Measurements from ENCODE around the gene VPS36. TPM values are rescaled to one million over a fixed set of nuclear protein-coding genes. Genes with fewer than 3 reads are reported as not detected.
A peak's percentile ranks its signal among the peaks of the same experiment; 100 is the strongest.

The VPS36 gene
- total and polyA plus RNA-seq, 2 of the 13 experiments (the other 11 are each of a cell fraction or from before 2014, with no cell fraction given), result 17.2 to 22.4 TPM

DNA sequence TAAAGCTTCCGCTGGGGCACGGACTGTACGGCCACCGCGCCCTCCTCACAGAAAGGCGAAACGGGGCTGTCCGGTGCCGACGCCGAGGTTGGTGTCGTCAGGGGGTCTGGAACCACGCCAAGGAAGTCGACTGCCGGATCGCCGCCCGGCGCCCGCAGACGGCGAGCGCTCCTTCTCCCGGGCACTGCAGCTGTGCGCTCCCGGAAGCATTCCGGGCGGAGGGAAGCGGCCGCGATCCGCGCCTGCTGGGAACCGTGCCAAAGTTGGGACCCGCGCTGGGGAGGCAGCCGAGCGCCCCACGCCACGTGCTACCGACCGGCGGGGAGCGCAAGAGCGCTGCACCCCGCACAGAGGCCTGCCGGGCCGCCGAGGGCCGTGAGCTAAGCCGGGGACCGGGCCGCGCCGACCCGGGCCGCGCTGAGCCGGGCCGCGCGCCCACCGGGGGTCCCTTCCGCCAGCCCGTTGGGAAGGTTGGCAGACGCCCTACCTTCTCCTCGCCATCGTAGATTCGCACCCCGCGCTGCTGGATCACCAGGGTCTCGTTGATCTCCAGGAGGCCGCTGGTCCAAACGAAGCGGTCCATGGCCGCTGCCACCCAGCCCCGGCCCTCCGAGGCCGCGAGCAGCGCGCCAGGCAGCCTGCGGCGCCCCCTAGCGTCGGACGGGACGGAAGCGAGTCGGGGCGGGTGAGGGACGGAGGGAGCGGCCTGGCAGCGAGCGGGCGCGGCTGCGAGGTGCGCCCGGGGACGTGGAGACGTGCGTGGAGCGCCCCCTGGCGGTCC lies at the start of gene VPS36 (continued):
- TF ChIP-seq IRF1 (CRISPR knock-in tag; IDR thresholded peaks at IDR 0.05; ENCODE audit: low read depth) (no peak), KMT2A (CRISPR knock-in tag; IDR thresholded peaks at IDR 0.05) (peak; percentile 77), KLF13 (CRISPR knock-in tag; IDR thresholded peaks at IDR 0.05) (no peak), ZNF3 (CRISPR knock-in tag; IDR thresholded peaks at IDR 0.05) (no peak), SNRNP70 (IDR thresholded peaks at IDR 0.05; ENCODE audit: low read depth, low read length) (no peak), ZNF10 (CRISPR knock-in tag; IDR thresholded peaks at IDR 0.05; ENCODE audit: borderline replicate concordance, low read depth) (no peak), HNRNPL (IDR thresholded peaks at IDR 0.05; ENCODE audit: low read depth, low read length) (peak; percentile 59; the same call in 1 of the 2 replicates), FOXK1 (CRISPR knock-in tag; IDR thresholded peaks at IDR 0.05; ENCODE audit: borderline replicate concordance, low read depth) (peak; percentile 17; the same call in 1 of the 2 replicates), SOX6 (IDR thresholded peaks at IDR 0.05) (no peak), SOX6 (CRISPR knock-in tag; IDR thresholded peaks at IDR 0.05) (peak; percentile 27; the same call in 1 of the 2 replicates), U2AF2 (IDR thresholded peaks at IDR 0.05; ENCODE audit: low read depth, low read length) (no peak), ZBTB39 (CRISPR knock-in tag; IDR thresholded peaks at IDR 0.05) (no peak), ZNF329 (CRISPR knock-in tag; IDR thresholded peaks at IDR 0.05; ENCODE audit: low read depth) (peak; percentile 84), DR1 (CRISPR knock-in tag; IDR thresholded peaks at IDR 0.05) (no peak; the same call in 1 of the 2 replicates), SPEN (CRISPR knock-in tag; IDR thresholded peaks at IDR 0.05; ENCODE audit: low read depth) (peak; percentile 96), RARA (CRISPR knock-in tag; IDR thresholded peaks at IDR 0.05) (peak; percentile 36; the same call in 1 of the 2 replicates), ZNF777 (CRISPR knock-in tag; IDR thresholded peaks at IDR 0.05) (peak; percentile 81), ZNF761 (CRISPR knock-in tag; conservative IDR thresholded peaks at IDR 0.05) (peak; percentile 86), RFXANK (CRISPR knock-in tag; IDR thresholded peaks at IDR 0.05) (peak; percentile 65; the same call in 1 of the 2 replicates), NRL (CRISPR knock-in tag; IDR thresholded peaks at IDR 0.05; ENCODE audit: borderline replicate concordance) (peak; percentile 52; the same call in 1 of the 2 replicates), PHF21A (CRISPR knock-in tag; IDR thresholded peaks at IDR 0.05) (no peak), SRSF4 (IDR thresholded peaks at IDR 0.05; ENCODE audit: low read depth, low read length, poor library complexity, severe bottlenecking) (no peak), NBN (conservative IDR thresholded peaks at IDR 0.05) (no peak)
- TF ChIP-seq, protein P1, sequence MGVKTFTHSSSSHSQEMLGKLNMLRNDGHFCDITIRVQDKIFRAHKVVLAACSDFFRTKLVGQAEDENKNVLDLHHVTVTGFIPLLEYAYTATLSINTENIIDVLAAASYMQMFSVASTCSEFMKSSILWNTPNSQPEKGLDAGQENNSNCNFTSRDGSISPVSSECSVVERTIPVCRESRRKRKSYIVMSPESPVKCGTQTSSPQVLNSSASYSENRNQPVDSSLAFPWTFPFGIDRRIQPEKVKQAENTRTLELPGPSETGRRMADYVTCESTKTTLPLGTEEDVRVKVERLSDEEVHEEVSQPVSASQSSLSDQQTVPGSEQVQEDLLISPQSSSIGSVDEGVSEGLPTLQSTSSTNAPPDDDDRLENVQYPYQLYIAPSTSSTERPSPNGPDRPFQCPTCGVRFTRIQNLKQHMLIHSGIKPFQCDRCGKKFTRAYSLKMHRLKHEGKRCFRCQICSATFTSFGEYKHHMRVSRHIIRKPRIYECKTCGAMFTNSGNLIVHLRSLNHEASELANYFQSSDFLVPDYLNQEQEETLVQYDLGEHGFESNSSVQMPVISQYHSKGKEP (CRISPR knock-in tag; IDR thresholded peaks at IDR 0.05), result no peak
- TF ChIP-seq, protein P2, sequence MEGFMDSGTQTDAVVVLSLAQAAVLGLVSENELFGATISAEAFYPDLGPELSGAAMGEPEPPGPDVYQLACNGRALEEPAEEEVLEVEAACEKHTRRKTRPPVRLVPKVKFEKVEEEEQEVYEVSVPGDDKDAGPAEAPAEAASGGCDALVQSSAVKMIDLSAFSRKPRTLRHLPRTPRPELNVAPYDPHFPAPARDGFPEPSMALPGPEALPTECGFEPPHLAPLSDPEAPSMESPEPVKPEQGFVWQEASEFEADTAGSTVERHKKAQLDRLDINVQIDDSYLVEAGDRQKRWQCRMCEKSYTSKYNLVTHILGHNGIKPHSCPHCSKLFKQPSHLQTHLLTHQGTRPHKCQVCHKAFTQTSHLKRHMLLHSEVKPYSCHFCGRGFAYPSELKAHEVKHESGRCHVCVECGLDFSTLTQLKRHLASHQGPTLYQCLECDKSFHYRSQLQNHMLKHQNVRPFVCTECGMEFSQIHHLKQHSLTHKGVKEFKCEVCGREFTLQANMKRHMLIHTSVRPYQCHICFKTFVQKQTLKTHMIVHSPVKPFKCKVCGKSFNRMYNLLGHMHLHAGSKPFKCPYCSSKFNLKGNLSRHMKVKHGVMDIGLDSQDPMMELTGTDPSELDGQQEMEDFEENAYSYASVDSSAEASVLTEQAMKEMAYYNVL (CRISPR knock-in tag; IDR thresholded peaks at IDR 0.05; ENCODE audit: borderline replicate concordance), result peak; percentile 85

All from HepG2 (cell line).